HT-29 (cell line): ENCODE results near the gene ST6GALNAC3. TPM values are rescaled to one million over a fixed set of nuclear protein-coding genes. Genes with fewer than 3 reads are reported as not detected.

ENCODE experiments used
- DNase-seq: peaks from one replicate; pipeline ENCODE4 v3.0.0-alpha.2; 2015; ENCODE audit warnings: low spot score
- total RNA-seq: library from RNA; depleted of rRNA; stranded (reverse); fragments of >200 nt; shearing (Covaris generic); gene quantifications from 2 replicates; pipeline ENCODE4 v1.2.3, GENCODE V29; 2014

The ST6GALNAC3 gene
- total RNA-seq, 1 experiment from 2014 or later: not detected

- DNase-seq: no peak
Observed at GRCh38 chr1:76576876-76577524, 502.5 kb downstream of the ST6GALNAC3 start.

DNA sequence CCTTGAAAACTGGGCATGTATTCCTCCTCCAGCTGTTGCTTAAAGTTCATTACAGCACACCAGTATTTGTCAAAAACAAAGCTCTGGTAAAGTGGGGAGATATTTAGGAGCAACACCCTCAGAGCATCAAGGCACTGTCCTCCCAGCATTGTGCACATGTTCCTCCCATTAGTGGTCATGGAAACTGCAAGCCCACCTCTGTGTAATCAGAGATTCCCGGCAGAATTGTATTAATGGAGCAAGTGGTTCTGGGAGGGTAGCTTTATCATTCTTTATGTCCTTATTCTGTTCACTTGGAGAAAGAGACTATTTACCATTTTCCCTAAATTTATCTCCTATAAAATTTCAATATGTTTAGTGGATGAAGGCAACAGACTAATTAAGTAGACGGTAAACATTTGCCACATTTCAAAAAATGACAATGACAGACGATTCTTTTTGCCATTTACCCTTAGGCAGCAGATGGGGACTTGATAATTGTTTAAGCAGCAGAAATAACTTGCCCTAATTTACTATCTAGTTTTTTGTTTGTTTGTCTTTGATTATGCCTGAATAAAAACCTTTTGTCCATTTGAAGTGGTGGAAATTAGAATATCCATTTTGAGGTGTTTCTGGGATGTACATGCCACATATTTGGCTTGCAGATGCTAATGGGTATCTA, 503.1 kb downstream of the ST6GALNAC3 start:
- no peak for DNase-seq

- DNase-seq: no peak
Observed at GRCh38 chr1:76580206-76580605, 505.7 kb downstream of the ST6GALNAC3 start.

DNA sequence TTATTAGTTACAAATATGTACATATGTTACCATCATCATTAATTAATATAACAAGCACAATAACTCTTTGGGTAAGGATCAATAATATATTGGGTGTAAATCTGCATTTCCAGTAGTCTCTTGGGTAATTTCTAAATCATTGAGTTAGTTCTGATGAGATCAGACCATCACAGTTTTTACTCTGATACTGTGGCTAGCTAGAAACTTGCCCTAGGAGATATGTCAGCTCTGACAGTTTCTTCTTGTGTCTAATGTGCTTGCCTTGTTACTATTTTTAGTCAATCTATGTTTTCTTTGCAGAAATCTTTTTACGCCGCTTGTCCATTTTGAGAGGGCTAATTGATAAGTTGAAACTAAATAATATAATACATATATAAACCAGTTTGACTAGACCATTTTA, 507.2 kb downstream of the ST6GALNAC3 start:
- no peak for DNase-seq

- DNase-seq: no peak
Observed at GRCh38 chr1:76583235-76583868, 508.8 kb downstream of the ST6GALNAC3 start.

DNA sequence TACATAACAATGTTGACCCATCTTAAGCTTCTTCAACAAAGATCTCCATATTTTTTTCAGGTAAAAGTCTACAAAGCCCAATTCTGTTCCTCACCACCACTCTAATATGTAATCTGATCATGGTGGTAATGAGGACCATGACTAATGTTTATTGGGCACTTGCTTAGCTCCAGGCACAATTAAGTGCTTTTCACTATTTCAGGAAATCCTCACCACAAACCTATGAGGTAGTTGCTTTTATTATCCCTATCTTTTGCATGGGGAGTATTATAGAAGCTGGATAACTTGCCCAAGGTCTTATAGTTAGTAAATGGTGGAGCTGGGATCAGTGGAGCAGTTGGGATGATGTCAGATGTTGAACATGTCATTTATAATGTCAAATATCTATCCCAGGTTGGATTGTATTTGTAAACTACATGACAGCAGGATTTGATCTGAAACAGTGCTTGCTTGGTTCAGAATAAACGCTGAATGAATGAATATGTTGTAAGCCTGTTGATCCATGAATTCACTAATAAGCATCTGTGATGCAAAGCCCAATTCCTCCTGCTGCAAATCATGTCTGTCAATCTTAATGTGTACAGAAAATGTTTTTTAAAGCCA, 509.4 kb downstream of the ST6GALNAC3 start:
- DNase-seq: no peak

- no peak for DNase-seq
Observed at GRCh38 chr1:76585980-76586674, 511.6 kb downstream of the ST6GALNAC3 start.

DNA sequence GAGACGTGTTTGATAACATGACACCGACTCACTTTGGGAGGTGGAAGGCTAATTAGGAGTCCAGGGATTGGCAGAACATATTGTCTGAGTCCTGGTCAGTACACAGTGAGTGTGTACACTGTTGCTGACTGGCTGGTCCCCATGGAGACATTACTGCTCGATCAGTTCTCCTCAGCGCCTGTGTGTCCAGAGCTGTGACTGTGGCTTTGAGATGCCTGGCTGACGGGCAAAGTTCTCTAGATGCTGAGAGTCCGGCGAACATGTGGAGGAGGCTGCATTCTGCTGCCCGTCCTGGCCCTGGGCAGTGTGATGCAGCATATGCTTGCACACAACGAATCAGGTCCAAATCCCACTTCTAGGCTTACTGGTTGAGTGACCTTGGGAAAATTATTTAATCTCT, 512.7 kb downstream of the ST6GALNAC3 start:
- DNase-seq: no peak

DNA sequence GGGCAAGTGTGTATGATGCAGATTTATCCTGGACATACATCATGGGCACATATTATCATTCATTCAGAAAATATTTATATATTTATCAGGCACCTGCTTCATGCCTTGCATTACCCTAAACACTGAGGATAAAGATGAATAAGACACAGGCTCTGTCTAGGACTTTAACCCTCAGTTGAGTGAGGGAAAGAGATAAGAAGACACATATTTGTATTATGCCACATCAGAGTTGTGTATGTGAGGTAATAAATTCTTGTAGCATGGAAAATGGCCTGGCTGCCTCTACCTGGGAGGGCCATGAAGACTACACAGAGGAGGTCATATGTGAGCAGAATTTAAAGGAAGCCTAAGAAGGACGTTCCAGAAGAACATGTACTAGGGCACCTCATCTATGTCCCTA, 516.9 kb downstream of the ST6GALNAC3 start:
- DNase-seq: no peak

DNA sequence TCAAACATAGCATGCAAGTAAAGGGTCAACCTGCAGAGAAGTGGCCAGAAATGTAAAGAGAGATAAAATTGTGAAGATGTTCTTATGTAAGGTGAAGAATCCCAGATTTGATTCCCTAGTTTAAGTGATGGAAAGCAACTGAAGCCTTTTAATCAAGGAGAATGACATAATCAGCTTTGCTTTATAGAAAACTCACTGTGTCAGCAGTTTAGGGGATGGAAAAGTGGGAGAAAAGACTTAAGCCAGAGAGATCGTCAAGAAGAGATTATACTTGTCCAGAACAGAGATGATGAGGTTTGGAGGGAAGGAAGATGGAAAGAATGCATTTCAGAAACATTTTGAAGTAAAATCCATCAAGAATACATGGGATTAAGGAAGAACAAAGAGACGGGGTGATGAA, 517.4 kb downstream of the ST6GALNAC3 start:
- DNase-seq: no peak

DNA sequence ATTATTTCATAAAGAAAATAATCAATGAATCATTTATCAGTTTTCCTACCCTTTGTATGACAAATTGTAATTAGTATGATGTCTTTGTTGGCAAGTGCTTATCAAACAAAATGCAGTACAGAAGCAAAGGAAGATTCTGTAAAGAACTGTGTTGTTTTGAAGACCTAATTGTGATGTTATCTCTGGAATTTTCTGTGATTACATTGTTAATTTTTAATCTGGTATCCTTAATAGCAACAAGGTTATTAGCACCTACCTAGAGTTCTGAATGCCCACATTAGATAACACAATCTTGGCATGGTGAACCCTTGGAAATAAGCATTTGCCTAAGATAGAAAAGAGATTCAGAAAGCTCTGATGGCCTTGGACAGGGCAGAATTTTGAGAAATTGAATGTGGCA, 518.6 kb downstream of the ST6GALNAC3 start:
- no peak for DNase-seq

DNA sequence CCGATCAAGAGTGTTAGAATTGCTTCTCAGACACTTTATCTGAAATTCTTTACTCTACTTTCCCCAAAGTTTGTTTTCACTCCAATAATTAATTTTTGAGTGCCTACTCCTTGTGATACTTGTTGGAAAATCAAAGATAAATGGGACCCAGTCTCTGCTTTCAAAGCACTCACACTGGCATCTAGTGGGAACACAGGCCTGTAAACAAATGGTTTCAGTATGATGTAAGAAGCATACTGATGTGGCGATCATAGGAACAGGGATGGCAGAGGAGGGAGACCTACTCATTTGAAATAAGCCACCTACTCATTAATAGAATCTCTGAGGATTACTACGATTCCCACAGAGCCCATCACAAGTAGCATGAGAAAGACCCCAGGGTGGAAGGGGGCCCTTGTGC, 519.1 kb downstream of the ST6GALNAC3 start:
- no peak for DNase-seq

DNA sequence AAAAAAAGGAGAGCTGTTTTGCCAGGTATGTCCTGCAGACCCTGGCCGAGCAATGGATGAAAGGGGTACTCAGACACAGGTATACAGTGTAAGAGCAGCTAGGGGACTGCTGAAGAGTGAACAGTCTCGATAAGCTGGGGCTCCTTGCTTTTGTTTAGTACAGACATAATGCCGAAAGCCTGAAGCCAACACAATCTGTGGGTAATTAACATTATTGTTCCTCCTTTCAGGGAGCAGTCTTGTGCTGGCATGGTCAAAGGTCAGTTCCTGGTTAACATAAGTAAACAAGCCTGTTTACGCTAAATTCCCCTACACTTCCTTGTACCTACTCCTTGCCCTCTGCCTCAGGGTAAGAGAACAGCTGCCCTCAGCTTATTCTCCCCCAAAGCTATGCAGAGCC, 520.5 kb downstream of the ST6GALNAC3 start:
- DNase-seq: peak; percentile 71

GRCh38 chr1:76601465-76601864, 526.9 kb downstream of the ST6GALNAC3 start:
- no peak for DNase-seq

DNA sequence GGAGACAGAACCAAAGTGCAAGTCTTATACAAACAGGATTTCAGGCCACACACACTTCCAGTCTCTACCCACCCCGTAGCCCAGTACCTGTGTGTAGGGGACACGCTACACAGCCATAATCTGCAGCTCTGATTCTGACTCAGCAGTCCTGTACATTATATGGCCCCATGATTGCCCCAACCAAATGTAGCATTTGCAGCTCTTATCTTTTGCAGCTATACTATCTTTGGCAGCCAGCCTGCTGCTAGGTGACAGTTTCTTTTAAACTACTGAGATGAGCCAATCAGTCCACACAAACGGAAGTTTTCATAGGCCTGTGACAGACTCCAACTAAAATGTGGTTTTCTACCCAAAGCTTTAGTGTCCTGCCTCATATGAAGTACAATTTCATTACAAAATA, 533.2 kb downstream of the ST6GALNAC3 start:
- DNase-seq: no peak

DNA sequence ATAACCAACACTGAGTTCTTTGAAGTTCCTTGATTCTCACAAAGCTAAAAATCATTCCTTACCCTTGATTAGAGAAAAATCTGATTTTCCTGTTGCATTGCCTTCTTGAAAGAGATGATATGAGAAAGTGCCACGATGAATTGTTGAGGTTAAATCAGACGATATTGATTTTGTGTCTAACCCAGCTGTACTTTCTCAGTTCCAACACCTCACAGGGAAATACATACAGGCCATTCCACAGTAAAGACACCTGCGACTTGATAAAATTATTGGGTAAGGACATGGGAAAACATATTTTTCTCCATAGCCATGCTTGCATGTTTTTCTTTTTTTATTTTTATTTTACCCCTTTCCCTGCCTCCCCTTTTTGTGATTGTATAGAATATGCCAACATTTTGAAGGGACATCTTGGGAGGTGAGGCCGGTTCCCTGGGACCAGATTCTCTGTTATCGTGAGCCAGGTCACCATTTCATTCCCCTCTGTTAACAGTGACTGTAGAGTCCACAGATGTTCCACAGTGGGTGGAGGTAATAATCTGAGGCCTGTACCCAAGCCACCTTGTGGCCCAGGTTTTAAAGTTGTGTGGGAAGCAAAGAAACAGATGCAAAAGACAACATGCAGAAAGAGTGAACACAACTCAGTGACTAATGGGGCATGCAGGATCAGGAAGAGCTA, 537.4 kb downstream of the ST6GALNAC3 start:
- DNase-seq: no peak

GRCh38 chr1:76613886-76614285, 539.3 kb downstream of the ST6GALNAC3 start:
- no peak for DNase-seq

- no peak for DNase-seq
Observed at GRCh38 chr1:76615253-76616035, 540.9 kb downstream of the ST6GALNAC3 start.

- no peak for DNase-seq
Observed at GRCh38 chr1:76620371-76620770, 545.8 kb downstream of the ST6GALNAC3 start.

DNA sequence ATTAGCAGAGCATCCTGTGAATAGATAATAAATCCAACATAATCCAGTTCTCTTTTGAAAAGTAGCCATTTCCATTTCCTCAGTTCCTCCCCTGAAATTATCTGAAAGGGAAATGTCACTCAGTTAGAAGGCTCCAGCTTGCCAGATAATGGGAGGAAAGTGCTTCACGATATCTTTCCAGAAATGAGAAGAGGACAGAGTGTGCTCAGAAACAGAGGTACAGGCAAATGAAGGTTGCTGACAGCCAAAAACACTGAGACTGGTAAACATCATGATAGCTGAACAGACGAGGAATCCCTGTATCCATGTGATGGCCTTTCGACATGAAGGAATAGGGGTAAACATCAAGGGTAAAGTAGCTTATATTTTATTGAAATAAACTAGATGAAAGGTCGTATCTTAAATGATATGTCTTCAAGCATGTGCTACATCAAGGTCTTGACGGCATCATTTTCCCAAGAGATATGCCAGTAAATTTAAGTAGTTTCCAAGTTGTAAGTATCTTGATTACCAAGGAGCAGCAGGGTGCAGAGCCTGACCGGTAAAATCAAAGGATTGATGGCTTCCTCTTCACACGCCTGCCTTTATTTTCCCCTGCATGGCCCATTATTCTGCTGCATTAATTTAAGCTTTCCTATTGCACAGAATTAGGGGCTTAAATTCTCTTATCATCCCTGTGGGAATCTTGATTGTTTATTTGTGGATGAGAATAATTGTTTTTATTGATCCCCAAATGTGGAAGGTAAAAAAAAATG, 548.4 kb downstream of the ST6GALNAC3 start:
- no peak for DNase-seq
